Activated CD8-positive, alpha-beta memory T cell treated with anti-CD3 and anti-CD28 coated beads, Interleukin-2, amount 10 ng/mL, durations not matched to agents 7 days and 5 days (primary cell): ENCODE data around the gene UMAD1. TPM values are rescaled to one million over a fixed set of nuclear protein-coding genes. Genes with fewer than 3 reads are reported as not detected.

Source experiments
- ATAC-seq: fragments of 150-1000 bp; cut with Tn5 transposase; one replicate; pipeline ENCODE4 v1.10.0; 2021; ENCODE audit warnings: moderate library complexity
- CTCF ChIA-PET: fragments of 350-600 bp; sonication (Branson Sonifier 250); formaldehyde crosslinking; loops from one replicate; lab custom pipeline; 2021; ENCODE audit warnings: antibody characterized with exemption; lab: Charles Lee
- DNase-seq: peaks from one replicate; pipeline ENCODE4 v3.0.0-alpha.2; 2020
- H3K27ac Mint-ChIP-seq: one replicate; pipeline ENCODE4 v1.8.0; 2021; ENCODE audit warnings: mild to moderate bottlenecking, mixed read lengths
- H3K27me3 Mint-ChIP-seq: one replicate; pipeline ENCODE4 v1.8.0; 2021; ENCODE audit warnings: mixed read lengths
- H3K36me3 Mint-ChIP-seq: one replicate; pipeline ENCODE4 v1.8.0; 2021; ENCODE audit warnings: mild to moderate bottlenecking, mixed read lengths
- H3K4me1 Mint-ChIP-seq: one replicate; pipeline ENCODE4 v1.8.0; 2021; ENCODE audit warnings: mixed read lengths
- H3K4me3 Mint-ChIP-seq: one replicate; pipeline ENCODE4 v1.8.0; 2021; ENCODE audit warnings: mild to moderate bottlenecking, moderate library complexity, mixed read lengths
- H3K9me3 Mint-ChIP-seq: one replicate; pipeline ENCODE4 v1.8.0; 2022; ENCODE audit warnings: low read depth, mixed read lengths
- total RNA-seq, 2 experiments: library from RNA; stranded (reverse); gene quantifications; one replicate each; pipeline ENCODE4 v1.2.3, GENCODE V29; 2021

Gene UMAD1
- total RNA-seq, 2 experiments from 2014 or later: 12.3 to 14.2 TPM

DNA sequence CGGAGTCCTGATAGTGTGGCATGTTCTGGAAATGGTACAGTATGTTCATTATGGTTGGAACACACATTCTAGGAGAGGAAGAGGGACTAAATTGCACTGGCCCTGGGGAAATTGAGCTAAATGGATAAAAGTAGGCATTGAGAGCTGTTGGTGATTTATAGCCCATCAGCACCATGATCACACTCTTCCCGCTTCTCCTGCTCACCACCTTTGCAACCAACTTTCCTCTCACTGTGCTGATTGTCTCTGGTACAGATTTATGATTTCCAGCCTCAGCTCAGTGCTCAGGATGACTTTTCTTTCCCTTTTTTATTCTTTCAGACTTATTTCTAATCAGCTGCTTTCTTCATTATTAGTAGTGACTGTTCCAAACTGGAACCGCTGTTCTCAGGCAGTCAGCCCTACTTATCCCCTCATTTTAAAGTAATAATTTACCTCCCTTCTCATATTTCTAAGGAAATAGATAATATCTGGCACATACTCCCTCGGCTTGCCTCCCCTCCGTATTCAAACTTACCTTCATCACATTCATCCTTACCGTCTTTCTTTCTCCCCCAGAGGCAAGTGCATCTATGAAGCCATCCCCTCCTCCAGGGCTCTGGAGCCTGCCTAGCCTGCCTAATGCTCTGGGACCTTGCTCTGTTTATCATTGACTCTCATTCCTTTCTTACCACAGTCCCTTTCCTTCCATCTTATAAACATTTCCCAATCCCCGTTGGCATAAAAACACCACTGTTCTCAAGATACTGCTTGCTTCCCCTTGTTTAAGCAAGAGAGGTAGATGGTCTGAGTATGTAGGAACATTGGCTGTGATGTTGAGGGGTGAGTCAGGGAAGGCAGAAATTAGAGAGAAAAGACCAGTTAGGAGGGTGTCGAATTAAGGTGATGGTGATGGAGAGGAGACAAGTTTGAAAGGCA lies 129.4 kb downstream of the UMAD1 start:
- ATAC-seq: no peak

DNA sequence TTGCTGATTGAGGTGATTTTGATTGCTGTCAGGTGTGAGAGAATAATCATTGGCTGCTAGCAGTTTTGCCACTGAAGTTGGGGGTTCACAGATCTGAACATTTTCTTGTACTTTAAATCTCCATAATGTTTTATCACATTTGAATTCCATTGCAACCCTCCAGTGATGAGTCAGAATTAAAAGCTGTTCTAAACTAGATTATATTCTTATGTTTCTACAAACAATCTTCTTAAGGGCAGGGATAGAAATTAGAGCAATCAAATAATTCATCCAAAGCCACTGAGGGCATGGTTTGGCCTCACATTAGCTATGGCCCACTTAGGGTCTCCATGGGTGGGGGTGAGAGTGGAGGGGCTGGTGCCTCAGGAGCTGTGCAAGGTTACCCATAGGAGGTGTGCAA lies 130.9 kb downstream of the UMAD1 start:
- DNase-seq: no peak
- no peaks in the 10 kb centered on the region for H3K27me3 Mint-ChIP-seq
- H3K4me3 Mint-ChIP-seq: no peak overlapping the region
- no peak overlapping the region for H3K27ac Mint-ChIP-seq
- H3K9me3 Mint-ChIP-seq: no peaks in the 10 kb centered on the region
- CTCF ChIA-PET: no interaction called here
- H3K4me1 Mint-ChIP-seq: peaks cover 20% of the 10 kb centered on the region
- ATAC-seq: no peak
- H3K36me3 Mint-ChIP-seq: peaks cover 6% of the 10 kb centered on the region

More for the DNA sequence above, 129.4 kb downstream of the UMAD1 start:
- Mint-ChIP-seq H3K4me1 (peaks cover 26% of the 10 kb centered on the region), H3K27me3 (no peaks in the 10 kb centered on the region), H3K4me3 (no peak overlapping the region), H3K9me3 (no peaks in the 10 kb centered on the region), H3K36me3 (peaks cover 5% of the 10 kb centered on the region), H3K27ac (no peak overlapping the region)
- no peak for DNase-seq
- CTCF ChIA-PET: no interaction called here

DNA sequence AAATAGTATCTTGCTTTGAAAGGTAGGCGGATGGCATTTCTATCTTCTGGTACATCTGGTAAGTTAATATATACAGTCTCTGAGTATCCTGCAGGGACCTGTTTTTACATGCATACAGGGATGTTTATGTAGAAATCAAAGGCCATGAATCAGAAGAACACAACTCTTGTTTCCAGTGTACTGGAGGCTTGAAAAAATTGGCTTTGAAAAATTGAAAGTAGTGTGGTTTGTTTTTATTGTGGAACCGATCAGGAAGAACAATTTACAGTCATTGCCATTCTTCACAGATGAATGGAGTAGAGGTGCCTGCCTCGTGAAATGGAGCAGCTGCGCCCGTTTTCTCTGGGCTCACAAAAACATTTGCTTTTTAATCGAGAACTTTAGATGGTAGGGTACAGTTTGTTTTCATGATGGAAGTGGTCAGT lies 131.9 kb downstream of the UMAD1 start:
- H3K27ac Mint-ChIP-seq: peak overlapping the region; percentile 57
- DNase-seq: no peak
- H3K4me3 Mint-ChIP-seq: peak overlapping the region; percentile 34
- no peaks in the 10 kb centered on the region for H3K9me3 Mint-ChIP-seq
- CTCF ChIA-PET: interaction anchor here (0.7 to 1.0 kb wide), 2 partner anchors 8 to 139 kb away, joined by 4 read pairs; no protein-coding TSS in a partner anchor
- peaks cover 20% of the 10 kb centered on the region for H3K4me1 Mint-ChIP-seq
- H3K36me3 Mint-ChIP-seq: peaks cover 8% of the 10 kb centered on the region
- peak; percentile 42 for ATAC-seq
- no peaks in the 10 kb centered on the region for H3K27me3 Mint-ChIP-seq

DNA sequence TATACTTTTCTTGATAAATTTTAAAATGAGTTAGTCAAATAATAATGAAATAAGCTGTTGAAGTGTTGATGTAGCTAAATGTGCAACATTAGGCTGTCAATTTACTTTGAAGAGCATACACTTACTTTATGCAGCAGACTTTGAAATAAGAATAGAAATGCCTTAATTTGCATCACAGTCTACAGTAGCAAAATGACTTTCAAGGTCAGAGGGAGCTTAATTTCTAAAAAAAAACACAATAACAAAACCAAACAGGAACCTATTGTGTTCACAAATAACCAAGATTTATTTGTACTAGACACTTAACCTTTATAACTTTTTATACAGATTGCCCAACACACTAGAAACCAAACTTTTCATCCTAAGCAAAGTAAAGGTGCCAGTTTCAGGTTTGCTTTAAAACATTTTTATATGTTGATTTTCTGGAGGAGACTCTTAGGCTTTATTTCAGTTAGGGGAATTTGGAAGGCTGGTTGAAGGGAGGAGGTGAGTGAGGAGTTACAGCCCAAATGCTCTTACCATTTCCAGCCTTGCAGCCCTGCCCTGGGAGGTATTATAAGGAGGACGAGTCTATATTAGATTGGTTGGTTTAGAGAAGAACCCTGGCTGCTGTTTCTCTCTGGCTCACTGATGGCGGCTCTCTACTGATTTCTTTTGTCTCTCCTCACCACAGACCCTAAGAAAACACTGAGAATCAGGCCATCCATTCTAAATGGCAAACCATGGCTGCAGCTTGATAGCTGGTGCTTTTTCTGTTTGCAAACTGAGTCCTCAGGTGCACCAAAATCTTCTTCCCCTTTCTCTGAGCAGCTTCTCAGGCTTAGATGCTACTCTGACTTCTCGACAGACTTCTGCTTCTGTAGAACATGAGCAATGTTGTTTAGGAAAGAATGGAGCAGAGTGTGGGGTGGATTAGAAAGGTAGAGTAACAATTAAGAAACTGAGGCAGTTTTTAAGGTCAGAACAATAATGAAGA lies 133.1 kb downstream of the UMAD1 start:
- no peak for ATAC-seq
- no peak overlapping the region for H3K4me3 Mint-ChIP-seq

DNA sequence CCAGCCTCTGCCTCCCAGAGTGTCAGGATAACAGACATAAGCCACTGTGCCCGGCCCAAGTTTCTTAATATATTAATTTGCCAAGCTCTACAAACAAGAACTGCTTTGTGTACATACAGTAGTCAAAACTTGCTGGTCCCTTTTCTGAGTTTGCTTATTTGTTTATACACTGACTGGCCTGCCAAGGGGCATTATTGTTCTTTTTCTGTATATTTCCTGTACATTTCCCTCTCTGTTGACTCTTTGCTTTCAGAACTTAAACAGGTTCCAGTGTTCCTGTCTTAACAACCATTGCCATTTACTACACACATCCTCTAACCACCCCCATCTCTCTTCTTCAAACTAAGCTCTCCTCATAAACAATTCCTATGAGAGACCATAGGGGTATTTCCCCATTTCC lies 139.3 kb downstream of the UMAD1 start:
- H3K4me1 Mint-ChIP-seq: peaks cover 11% of the 10 kb centered on the region
- CTCF ChIA-PET: interaction anchor here (1.8 kb wide), 1 partner anchor 16 kb away, joined by 5 read pairs; no protein-coding TSS in a partner anchor
- H3K27me3 Mint-ChIP-seq: no peaks in the 10 kb centered on the region
- H3K4me3 Mint-ChIP-seq: no peak overlapping the region
- ATAC-seq (no peak), DNase-seq (no peak)
- peaks cover 11% of the 10 kb centered on the region for H3K36me3 Mint-ChIP-seq
- no peak overlapping the region for H3K27ac Mint-ChIP-seq
- peaks cover 2% of the 10 kb centered on the region for H3K9me3 Mint-ChIP-seq

More for the DNA sequence above, 133.1 kb downstream of the UMAD1 start:
- CTCF ChIA-PET: interaction anchor here (0.9 to 1.0 kb wide), 2 partner anchors 9 to 10 kb away, joined by 3 to 4 read pairs; no protein-coding TSS in a partner anchor
- DNase-seq: no peak
- Mint-ChIP-seq H3K27me3 (no peaks in the 10 kb centered on the region), H3K27ac (no peak overlapping the region), H3K36me3 (peaks cover 11% of the 10 kb centered on the region), H3K4me1 (peaks cover 20% of the 10 kb centered on the region), H3K9me3 (peaks cover 2% of the 10 kb centered on the region)

DNA sequence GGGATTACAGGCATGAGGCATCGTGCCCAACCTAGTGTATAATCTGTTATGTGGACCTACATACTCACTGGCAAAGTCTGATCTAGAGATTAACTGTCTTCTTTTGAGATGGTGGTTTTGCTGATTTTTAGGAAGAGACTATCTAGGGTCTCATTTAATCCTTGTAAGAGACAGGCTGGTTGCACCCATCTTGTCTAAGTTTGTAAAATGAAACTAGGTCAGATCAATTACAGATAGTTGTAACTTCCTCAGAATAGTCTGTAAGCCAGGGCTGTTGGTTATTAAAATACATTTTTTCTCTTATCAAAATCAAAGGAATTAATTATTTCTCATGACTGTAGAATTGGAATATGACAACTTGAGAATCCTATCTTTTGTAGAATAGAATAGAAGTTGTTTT lies 142.4 kb downstream of the UMAD1 start:
- Mint-ChIP-seq H3K27me3 (no peaks in the 10 kb centered on the region), H3K36me3 (peaks cover 8% of the 10 kb centered on the region), H3K4me3 (peak overlapping the region; percentile 5), H3K27ac (peak overlapping the region; percentile 27), H3K4me1 (peaks cover 14% of the 10 kb centered on the region), H3K9me3 (peaks cover under 1% of the 10 kb centered on the region)
- ATAC-seq: peak; percentile 36
- CTCF ChIA-PET: no interaction called here
- DNase-seq: no peak

DNA sequence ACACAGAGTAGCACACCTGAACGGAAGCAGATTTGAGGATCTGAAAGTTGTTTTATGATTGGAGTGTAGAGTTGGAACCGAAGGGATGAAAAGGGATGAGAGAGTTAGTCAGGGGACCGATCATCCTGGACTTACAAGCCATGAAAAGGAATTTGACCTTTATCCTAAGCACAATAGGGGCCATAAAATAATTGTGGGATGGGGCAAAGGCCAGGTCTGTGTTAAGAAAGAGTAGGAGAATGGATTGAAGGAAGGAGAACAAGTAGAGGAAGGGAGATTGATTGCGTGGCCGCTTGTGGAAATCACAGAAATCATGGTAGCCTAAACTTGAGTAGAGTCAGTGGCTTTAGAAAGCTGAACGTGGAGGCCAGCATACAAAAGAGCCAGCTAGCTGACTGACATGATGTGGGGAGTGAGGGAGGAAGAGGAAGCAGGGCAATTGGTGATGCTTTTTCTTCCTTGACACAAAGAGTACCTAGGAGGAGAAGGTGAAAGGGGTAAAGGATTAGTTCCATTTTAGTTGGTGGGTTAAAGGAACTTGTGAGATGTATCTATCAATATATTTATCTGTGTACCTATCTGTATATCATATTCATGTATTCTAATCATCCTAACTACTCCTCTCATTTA lies 144.9 kb downstream of the UMAD1 start:
- H3K4me1 Mint-ChIP-seq: peaks cover 19% of the 10 kb centered on the region
- peaks cover 5% of the 10 kb centered on the region for H3K36me3 Mint-ChIP-seq
- no peaks in the 10 kb centered on the region for H3K9me3 Mint-ChIP-seq
- H3K27ac Mint-ChIP-seq: no peak overlapping the region
- no peaks in the 10 kb centered on the region for H3K27me3 Mint-ChIP-seq
- ATAC-seq (no peak), DNase-seq (no peak)
- CTCF ChIA-PET: no interaction called here
- H3K4me3 Mint-ChIP-seq: no peak overlapping the region

DNA sequence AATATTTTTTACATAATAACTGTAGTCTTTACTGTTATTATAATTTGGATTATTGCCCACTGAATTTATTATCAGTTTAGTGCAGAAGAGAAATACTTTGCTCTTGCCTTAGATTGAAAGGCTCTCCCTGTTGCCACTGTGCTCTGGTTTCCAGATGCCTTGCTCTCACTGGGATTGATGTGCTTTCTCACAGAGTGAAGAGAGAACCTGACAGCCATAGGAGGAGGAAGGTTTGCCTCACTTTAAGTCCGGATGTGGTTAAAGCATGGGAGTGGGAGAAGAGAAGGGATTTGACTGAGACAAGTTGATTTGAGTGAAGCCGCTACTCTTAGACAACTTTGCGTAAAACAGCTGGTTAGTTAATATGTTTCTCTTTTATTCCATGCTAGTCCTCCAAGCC lies 146.0 kb downstream of the UMAD1 start:
- no peak overlapping the region for H3K4me3 Mint-ChIP-seq
- H3K27ac Mint-ChIP-seq: no peak overlapping the region
- no peaks in the 10 kb centered on the region for H3K27me3 Mint-ChIP-seq
- no peaks in the 10 kb centered on the region for H3K9me3 Mint-ChIP-seq
- CTCF ChIA-PET: no interaction called here
- ATAC-seq (no peak), DNase-seq (no peak)
- peaks cover 7% of the 10 kb centered on the region for H3K36me3 Mint-ChIP-seq
- H3K4me1 Mint-ChIP-seq: peaks cover 19% of the 10 kb centered on the region

DNA sequence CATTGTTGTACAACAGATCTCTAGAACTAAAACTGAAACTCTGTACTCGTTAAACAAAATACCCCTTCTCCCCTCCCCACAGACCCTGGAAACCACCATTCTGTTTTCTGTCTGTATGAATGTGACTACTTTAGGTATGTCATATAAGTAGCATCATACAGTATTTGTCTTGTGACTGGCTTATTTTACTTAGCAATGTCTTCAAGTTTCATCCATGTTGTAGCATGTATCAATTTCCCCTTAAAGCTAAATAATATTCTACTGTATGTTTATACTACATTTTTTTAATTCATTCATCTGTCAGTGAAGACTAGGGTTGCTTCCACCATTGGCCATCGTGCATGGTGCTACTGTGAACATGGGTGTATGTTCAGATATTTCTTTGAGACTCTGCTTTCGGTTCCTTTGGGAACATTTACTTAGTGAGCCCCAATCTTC lies 149.0 kb downstream of the UMAD1 start:
- DNase-seq: no peak
- H3K4me3 Mint-ChIP-seq: no peak overlapping the region
- peak; percentile 45 for ATAC-seq
- no peaks in the 10 kb centered on the region for H3K27me3 Mint-ChIP-seq
- H3K36me3 Mint-ChIP-seq: peaks cover 14% of the 10 kb centered on the region
- H3K27ac Mint-ChIP-seq: no peak overlapping the region
- CTCF ChIA-PET: no interaction called here
- H3K9me3 Mint-ChIP-seq: no peaks in the 10 kb centered on the region
- H3K4me1 Mint-ChIP-seq: peaks cover 12% of the 10 kb centered on the region

DNA sequence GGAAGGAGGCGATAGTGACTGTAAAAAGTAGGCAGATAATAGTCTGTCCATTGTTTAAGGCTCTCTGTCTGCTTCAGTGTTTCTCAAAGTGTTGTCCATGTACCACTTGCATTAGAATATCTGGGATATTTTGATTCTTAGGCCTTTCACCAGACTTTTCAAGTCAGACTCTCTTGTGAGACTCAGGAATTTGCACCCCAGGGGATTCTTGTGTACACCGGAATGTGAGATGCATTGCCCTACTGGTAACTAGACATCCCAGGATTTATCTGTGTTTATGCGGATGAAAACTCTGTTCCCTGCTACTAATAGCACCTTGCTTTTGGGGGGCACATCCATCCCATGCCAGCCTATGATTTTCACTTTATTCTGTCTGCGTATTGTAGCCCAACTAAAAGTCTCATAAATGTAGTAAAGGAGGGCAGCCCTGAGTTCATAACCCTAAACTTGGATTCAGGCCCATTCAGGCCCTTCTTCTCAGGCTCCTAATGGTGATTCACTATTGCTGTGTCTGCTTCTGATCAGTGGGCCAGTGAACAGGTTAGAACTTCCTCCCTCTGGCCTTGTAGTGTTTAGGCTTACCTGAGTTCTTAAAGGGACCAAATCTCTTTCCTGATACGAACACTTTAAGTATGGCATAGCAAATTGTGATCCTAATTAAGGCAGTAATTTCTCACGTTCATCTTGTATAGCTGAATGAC lies 149.6 kb downstream of the UMAD1 start:
- ATAC-seq (no peak), DNase-seq (no peak)
- CTCF ChIA-PET: no interaction called here
- H3K27me3 Mint-ChIP-seq: no peaks in the 10 kb centered on the region
- no peak overlapping the region for H3K27ac Mint-ChIP-seq
- peaks cover 13% of the 10 kb centered on the region for H3K4me1 Mint-ChIP-seq
- H3K4me3 Mint-ChIP-seq: no peak overlapping the region
- H3K36me3 Mint-ChIP-seq: peaks cover 11% of the 10 kb centered on the region
- no peaks in the 10 kb centered on the region for H3K9me3 Mint-ChIP-seq

DNA sequence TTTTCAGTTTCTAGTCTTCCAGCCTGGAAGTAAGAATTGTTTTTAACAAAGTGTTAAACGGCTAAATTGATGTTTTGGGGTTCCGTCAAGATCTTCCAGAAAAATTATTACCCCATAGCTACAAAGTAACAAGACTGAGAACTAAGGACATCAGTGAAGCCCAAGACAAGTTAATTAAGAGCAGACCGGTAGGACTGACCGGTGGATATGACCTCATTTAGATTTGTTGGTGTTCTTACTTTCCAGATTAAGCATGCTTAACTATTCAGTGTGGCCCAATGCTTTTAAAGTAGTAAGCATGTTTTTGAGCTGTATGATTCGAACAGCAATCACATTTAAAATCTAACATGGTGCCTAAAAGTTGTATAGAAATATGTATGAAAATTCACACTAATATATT lies 151.0 kb downstream of the UMAD1 start:
- H3K4me3 Mint-ChIP-seq: no peak overlapping the region
- no peak for DNase-seq

DNA sequence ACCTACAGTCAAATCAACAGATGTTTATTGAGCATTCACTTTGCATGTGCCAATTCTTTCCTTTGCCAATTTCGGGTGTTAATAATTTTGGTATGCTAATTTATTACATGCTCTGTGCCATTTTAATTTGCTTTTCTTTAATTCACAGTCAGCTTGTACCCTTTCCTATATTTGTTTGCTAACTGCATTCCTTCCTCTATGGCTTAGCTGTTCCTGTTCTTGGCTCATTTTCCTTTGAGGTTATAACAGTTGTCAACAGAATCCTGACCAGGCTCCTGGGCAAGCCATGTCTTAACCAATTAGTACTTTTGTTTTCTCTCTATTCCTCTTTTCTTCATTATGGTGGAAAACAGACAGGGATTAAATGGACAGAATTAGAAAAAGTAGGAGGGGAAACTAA lies 151.5 kb downstream of the UMAD1 start:
- ATAC-seq (no peak), DNase-seq (no peak)
- Mint-ChIP-seq H3K27me3 (no peaks in the 10 kb centered on the region), H3K4me1 (peaks cover 26% of the 10 kb centered on the region), H3K36me3 (peaks cover 25% of the 10 kb centered on the region), H3K27ac (no peak overlapping the region), H3K9me3 (peaks cover 9% of the 10 kb centered on the region), H3K4me3 (no peak overlapping the region)
- CTCF ChIA-PET: interaction anchor here (0.7 kb wide), 1 partner anchor 28 kb away, joined by 3 read pairs; no protein-coding TSS in a partner anchor

More for the DNA sequence above, 151.0 kb downstream of the UMAD1 start:
- no peak for ATAC-seq
- H3K9me3 Mint-ChIP-seq: peaks cover 4% of the 10 kb centered on the region
- CTCF ChIA-PET: interaction anchor here (0.7 kb wide), 1 partner anchor 28 kb away, joined by 3 read pairs; no protein-coding TSS in a partner anchor
- H3K36me3 Mint-ChIP-seq: peaks cover 22% of the 10 kb centered on the region
- no peak overlapping the region for H3K27ac Mint-ChIP-seq
- H3K4me1 Mint-ChIP-seq: peaks cover 21% of the 10 kb centered on the region
- H3K27me3 Mint-ChIP-seq: no peaks in the 10 kb centered on the region
